ENCODE measurements around the gene MTFR1L. TPM values are rescaled to one million over a fixed set of nuclear protein-coding genes. Genes with fewer than 3 reads are reported as not detected.
A peak's percentile ranks its signal among the peaks of the same experiment; 100 is the strongest.

Gene MTFR1L
- total and polyA plus RNA-seq, 9 of the 15 experiments (the other 6 are each of a cell fraction or from before 2014, with no cell fraction given), result 41.4 to 98.5 (median 53.7) TPM

DNA sequence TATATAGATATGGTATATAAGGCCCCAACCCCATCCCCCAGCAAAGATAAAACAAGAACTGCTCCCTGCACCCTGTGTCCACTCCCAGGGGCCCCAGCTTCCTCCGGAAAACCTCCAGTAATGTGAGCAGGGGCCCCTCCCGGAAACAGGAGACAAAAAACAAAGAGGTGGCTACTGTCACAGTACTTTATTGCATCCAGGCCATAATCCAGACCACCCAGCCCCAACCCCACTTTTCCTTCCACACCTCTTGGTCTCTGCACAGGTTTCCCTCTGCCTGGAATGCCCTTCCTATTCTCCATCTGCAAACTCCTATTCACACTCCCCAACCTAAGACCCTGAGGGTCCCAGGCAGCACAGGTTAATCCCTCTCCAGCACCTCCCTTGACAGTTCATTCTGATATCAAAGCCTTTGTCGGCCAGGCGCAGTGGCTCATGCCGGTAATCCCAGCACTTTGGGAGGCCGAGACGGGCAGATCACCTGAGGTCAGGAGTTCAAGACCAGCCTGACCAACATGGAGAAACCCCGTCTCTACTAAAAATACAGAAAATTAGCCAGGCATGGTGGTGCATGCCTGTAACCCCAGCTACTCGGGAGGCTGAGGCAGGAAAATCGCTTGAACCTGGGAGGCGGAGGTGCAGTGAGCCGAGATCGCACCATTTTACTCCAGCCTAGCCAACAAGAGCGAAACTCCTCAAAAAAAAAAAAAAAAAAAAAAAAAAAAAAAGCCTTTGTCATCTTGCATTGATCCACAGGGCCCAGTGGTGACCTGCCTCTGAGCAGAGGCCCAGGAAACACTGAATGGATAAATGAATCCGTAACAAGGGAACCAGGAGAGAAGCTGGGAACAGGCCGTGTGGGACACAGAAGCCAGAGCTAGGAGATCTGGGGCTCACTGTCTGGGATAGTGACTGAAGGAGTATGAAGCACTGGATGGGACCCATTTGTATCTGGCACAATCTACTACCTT lies 41.8 kb downstream of the MTFR1L start (continued):
- TF ChIP-seq PPARD (CRISPR knock-in tag; IDR thresholded peaks at IDR 0.05) (no peak), EHMT2 (IDR thresholded peaks at IDR 0.05) (no peak), MXI1 (IDR thresholded peaks at IDR 0.05; ENCODE audit: low read depth, low read length) (no peak), GABPA (tag; conservative IDR thresholded peaks at IDR 0.05; ENCODE audit: low read depth) (peak; percentile 78)
- TF ChIP-seq, protein P1, sequence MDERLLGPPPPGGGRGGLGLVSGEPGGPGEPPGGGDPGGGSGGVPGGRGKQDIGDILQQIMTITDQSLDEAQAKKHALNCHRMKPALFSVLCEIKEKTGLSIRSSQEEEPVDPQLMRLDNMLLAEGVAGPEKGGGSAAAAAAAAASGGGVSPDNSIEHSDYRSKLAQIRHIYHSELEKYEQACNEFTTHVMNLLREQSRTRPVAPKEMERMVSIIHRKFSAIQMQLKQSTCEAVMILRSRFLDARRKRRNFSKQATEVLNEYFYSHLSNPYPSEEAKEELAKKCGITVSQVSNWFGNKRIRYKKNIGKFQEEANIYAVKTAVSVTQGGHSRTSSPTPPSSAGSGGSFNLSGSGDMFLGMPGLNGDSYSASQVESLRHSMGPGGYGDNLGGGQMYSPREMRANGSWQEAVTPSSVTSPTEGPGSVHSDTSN (CRISPR knock-in tag; IDR thresholded peaks at IDR 0.05; ENCODE audit: low read depth), result no peak
- TF ChIP-seq, protein P1 (tag; conservative IDR thresholded peaks at IDR 0.05; ENCODE audit: low read depth), result peak; percentile 36; the same call in 1 of the 2 replicates
- TF ChIP-seq, protein P2, sequence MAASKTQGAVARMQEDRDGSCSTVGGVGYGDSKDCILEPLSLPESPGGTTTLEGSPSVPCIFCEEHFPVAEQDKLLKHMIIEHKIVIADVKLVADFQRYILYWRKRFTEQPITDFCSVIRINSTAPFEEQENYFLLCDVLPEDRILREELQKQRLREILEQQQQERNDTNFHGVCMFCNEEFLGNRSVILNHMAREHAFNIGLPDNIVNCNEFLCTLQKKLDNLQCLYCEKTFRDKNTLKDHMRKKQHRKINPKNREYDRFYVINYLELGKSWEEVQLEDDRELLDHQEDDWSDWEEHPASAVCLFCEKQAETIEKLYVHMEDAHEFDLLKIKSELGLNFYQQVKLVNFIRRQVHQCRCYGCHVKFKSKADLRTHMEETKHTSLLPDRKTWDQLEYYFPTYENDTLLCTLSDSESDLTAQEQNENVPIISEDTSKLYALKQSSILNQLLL (CRISPR knock-in tag; IDR thresholded peaks at IDR 0.05; ENCODE audit: borderline replicate concordance), result no peak
